Measurements from ENCODE around the gene TMEM132D. TPM values are rescaled to one million over a fixed set of nuclear protein-coding genes. Genes with fewer than 3 reads are reported as not detected.

The TMEM132D gene
- total RNA-seq, 4 donors from 2014 or later, result 0.35 TPM; not detected in 3

- Histone ChIP-seq H3K4me1 (no peaks in the 10 kb centered on the region), H3K36me3 (no peaks in the 10 kb centered on the region), H3K9me3 (no peaks in the 10 kb centered on the region), H3K27me3 (no peaks in the 10 kb centered on the region), H3K27ac (no peak overlapping the region), H3K4me3 (no peak overlapping the region)
- no peak for DNase-seq
- no peak for TF ChIP-seq POLR2A (IDR thresholded peaks at IDR 0.05)
- no peak for TF ChIP-seq CTCF (IDR thresholded peaks at IDR 0.05)
- intact Hi-C loops (cut with DNase I; ENCODE audit: low total_unique reads), result no loop called here
Observed at GRCh38 chr12:129928643-129929042, 24.8 kb upstream of the TMEM132D start.

GRCh38 chr12:129927316-129927900, 23.6 kb upstream of the TMEM132D start:
- no peak for DNase-seq
- H3K4me3 ChIP-seq, result no peak overlapping the region
- H3K27me3 ChIP-seq, result no peaks in the 10 kb centered on the region
- no peak overlapping the region for H3K27ac ChIP-seq
- H3K9me3 ChIP-seq, result no peaks in the 10 kb centered on the region
- intact Hi-C loops (cut with DNase I; ENCODE audit: low total_unique reads), result no loop called here
- H3K36me3 ChIP-seq, result no peaks in the 10 kb centered on the region
- H3K4me1 ChIP-seq, result no peaks in the 10 kb centered on the region
- no peak for TF ChIP-seq CTCF (IDR thresholded peaks at IDR 0.05)
- no peak for TF ChIP-seq POLR2A (IDR thresholded peaks at IDR 0.05)

- no peak overlapping the region for H3K27ac ChIP-seq
- H3K9me3 ChIP-seq, result no peaks in the 10 kb centered on the region
- H3K4me1 ChIP-seq, result no peaks in the 10 kb centered on the region
- no peak overlapping the region for H3K4me3 ChIP-seq
- peak in 3 of 4 experiments; percentile 13 to 53 (median 27) for TF ChIP-seq CTCF (IDR thresholded peaks at IDR 0.05)
- TF ChIP-seq POLR2A (IDR thresholded peaks at IDR 0.05), result no peak
- H3K36me3 ChIP-seq, result no peaks in the 10 kb centered on the region
- intact Hi-C loops (cut with DNase I; ENCODE audit: low total_unique reads), result no loop called here
- no peaks in the 10 kb centered on the region for H3K27me3 ChIP-seq
- no peak for DNase-seq
Observed at GRCh38 chr12:129911428-129912049, 7.7 kb upstream of the TMEM132D start.

GRCh38 chr12:129909051-129910020, 5.5 kb upstream of the TMEM132D start:
- DNase-seq, result no peak
- no peak overlapping the region for H3K4me3 ChIP-seq
- no peak for TF ChIP-seq CTCF (IDR thresholded peaks at IDR 0.05)
- no peak for TF ChIP-seq POLR2A (IDR thresholded peaks at IDR 0.05)

More at GRCh38 chr12:129909051-129910020, 5.5 kb upstream of the TMEM132D start:
- Histone ChIP-seq H3K27ac (no peak overlapping the region), H3K4me1 (no peaks in the 10 kb centered on the region), H3K36me3 (no peaks in the 10 kb centered on the region), H3K27me3 (peaks cover 0 to 6% of the 10 kb centered on the region in 2 donors), H3K9me3 (no peaks in the 10 kb centered on the region)
- intact Hi-C loops (cut with DNase I; ENCODE audit: low total_unique reads), result no loop called here
